Dermis blood vessel endothelial cell (primary cell): ENCODE results near the gene LMAN1. TPM values are rescaled to one million over a fixed set of nuclear protein-coding genes. Genes with fewer than 3 reads are reported as not detected.

Experiments used
- DNase-seq: peaks from one replicate; pipeline ENCODE4 v3.0.0; 2010
- total RNA-seq: library from RNA; depleted of rRNA; stranded (reverse); fragments of >200 nt; gene quantifications from 2 replicates; pipeline ENCODE4 v1.2.3, GENCODE V29; 2014

LMAN1 gene
- total RNA-seq, 1 donor from 2014 or later: 132 TPM

- DNase-seq: no peak
Measured at GRCh38 chr18:59303006-59303405, 56.1 kb downstream of the LMAN1 start.

- DNase-seq: no peak
Measured at GRCh38 chr18:59301929-59302328, 57.1 kb downstream of the LMAN1 start.

- no peak for DNase-seq
Measured at GRCh38 chr18:59300676-59301285, 58.3 kb downstream of the LMAN1 start.

GRCh38 chr18:59298871-59299270, 60.2 kb downstream of the LMAN1 start:
- DNase-seq: no peak

GRCh38 chr18:59293317-59293716, 65.7 kb downstream of the LMAN1 start:
- DNase-seq: no peak

GRCh38 chr18:59286341-59286740, 72.7 kb downstream of the LMAN1 start:
- DNase-seq: no peak

GRCh38 chr18:59282341-59282740, 76.7 kb downstream of the LMAN1 start:
- no peak for DNase-seq

GRCh38 chr18:59279722-59280121, 79.3 kb downstream of the LMAN1 start:
- DNase-seq: no peak

- DNase-seq: no peak
Measured at GRCh38 chr18:59279193-59279592, 79.9 kb downstream of the LMAN1 start.

- DNase-seq: no peak
Measured at GRCh38 chr18:59278793-59279192, 80.3 kb downstream of the LMAN1 start.

Other genes starting within 250 kb of the LMAN1 start
- gene SEC11C, start 219.4 kb downstream of the LMAN1 start, total RNA-seq: 20.8 and 24.8 TPM in 2 replicates
- not detected in 2 replicates for gene GRP, start 139.1 kb downstream of the LMAN1 start, total RNA-seq
- not detected in 2 replicates for gene RAX, start 85.8 kb downstream of the LMAN1 start, total RNA-seq
- gene CPLX4, start 40.6 kb downstream of the LMAN1 start, total RNA-seq: not detected in 2 replicates